Endothelial cell of hepatic sinusoid (primary cell): Measurements from ENCODE around the gene TPPP2.

Experiments
- in situ Hi-C: cut with HindIII; loops from 2 replicates; pipeline ENCODE4 v1.10.0; 2017; ENCODE audit warnings: low sequenced_read_pairs

The TPPP2 gene

DNA sequence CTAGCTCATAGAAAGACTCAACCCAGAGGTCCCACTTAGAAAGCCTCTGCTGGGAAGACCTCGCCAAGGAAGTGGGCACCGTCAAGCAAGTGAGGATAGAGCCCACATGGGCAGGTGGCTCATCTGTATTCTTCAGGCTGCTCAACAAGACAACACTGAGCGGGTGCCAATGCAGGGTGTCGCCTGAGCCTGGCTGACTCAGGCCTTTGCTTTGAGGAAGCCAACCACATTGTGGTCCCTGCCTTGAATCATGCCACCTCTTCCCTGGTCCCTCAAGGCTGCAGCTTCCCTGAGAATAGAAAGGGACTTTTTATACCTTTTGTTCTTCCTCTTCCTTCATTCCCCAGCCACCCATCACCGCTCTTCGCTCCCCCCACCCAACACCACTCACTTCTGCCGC is 6.7 kb downstream of the TPPP2 start:
- in situ Hi-C loops: no loop called here

DNA sequence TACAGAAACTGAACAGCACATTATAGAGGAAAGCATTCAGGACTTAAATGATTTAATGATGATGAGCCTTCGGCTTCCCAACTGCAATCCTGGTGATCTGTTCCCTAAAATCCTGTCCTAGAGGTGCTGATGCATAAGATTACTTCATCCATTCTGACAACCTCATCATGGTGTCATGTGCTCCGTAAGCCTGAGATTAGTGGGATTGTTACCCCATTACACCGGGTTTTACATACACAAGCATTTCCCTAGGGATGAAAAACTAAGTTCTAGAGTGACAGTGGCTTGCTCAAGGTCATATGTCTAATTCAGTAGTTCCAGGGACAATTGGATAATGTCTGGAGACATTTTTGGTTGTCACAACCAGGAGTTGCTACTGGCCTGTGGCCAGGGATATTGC is 7.1 kb downstream of the TPPP2 start:
- in situ Hi-C loops: no loop called here

DNA sequence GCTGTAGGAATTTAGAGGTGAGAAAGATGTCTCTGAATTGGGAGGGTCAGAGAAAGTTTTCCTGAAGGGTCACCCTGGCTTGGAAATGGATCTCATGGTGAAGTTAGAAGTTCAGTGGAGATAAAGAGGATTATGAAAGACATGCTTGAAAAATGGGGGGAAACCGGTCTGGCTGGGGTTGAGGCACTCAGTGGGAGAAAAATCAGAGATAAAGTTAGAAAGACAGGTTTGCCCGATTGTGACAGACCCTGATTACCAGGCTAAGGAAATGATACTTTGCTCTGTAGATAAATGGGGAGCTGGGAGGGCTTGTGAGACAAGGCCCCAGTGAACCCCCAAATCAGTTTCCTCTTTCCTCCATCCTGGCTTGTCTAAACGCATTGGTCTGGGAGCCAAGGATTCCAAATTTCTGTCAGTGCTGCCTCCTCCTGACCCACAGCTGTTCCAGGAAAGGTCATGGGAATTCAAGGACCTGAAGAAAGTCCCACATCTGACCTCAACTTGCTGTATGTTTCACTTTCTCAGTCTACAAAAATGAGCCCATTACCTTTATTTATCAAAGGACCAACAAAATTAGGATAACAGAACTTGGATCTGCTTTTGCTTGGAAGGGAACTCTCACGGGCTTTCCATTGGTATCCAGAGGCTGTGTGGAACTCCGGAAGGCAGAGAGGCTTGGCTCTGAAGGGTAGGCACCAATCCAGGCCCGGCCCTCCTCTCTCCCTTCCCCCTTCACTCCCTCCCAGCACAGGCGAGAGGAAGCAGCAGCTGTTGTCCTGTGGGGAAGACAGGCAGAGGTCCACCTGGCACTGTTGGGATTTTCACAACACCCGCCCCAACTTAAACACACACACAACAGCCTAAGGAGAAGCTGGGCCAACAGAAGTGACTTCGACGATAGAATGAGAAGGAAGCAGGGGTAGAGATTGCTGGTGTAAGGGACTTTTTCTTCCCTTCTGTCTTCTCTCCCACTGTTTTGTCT is 8.7 kb downstream of the TPPP2 start:
- in situ Hi-C loops: no loop called here

DNA sequence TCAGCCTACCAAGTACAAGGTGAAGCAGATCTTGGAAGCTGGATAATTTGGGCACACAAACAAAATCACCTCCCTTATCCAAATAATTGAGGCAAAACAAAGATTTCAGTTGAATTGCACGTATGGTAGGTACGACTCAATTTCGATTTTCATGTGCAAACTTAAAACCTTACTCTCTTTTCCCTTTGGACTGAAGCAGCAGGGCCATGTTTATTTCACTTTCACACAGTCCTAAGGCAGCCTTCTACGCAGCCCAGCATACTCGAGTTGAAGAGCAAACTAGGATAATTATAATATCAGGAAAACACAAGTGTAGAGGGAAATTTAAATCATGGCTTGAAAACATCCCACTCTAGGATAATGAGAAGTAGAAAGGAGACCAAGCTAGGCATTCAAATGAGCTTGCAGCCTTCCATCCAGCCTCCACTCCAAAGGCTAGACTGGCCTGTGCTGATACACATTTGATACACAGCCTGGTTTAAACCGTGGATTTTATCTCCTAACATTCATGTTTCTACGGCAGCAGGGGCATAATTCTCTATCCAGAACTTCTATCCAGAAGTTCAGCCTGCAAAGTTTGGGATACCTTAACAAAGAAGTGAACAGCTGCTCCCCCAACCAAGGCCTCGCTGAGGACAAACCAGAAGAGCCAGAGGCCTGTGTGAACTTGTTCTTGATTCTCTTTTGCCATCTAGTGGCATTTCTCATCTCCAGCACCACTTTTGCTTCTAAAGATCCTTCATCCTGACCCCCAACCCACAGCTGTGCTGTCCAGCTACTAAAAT is 9.8 kb downstream of the TPPP2 start:
- in situ Hi-C loops: loop anchor here (5.0 kb wide), 1 partner anchor 68 kb away; no protein-coding TSS in a partner anchor

DNA sequence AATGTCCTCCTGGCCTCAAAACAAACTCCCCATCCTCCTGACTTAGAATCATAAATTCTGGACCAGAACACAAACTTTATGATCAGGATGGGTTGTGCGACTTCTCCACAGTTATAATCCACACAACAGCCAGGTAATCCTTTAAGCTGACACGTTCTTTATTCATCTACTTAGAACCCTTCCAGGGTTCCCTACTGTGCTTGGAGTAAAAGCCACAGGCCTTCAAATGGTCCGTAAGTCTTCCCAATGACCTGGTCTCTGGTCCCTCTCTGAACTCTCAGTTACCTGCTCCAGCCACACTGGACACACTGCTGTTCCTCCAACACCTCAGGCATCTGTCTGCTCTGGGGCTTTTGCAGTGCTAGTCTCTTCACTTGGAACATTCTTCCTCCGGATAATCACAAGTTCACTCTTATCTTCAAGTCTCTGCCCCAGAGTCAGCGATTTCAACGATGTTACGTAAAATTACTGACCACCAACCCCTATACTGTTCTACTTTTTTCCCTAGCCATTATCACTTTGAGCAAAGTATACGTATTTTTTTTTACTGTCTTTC is 10.4 kb downstream of the TPPP2 start:
- in situ Hi-C loops: loop anchor here (5.0 kb wide), 1 partner anchor 67 kb away; no protein-coding TSS in a partner anchor

DNA sequence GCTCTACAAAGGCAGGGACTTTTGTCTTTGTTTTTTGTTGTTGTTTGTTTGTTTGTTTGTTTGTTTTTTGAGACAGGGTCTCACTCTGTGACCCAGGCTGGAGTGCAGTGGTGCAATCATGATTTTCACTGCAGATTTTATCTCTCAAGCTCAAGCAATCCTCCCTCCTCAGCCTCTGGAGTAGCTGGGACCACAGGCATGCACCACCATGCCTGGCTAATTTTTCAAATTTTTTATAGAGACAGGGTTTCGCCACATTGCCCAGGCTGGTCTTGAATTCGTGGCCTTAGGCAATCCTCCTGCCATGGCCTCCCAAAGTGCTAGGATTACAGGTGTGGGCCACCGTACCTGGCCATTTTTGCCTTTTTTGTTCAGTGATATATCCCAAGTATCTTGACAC is 10.9 kb downstream of the TPPP2 start:
- in situ Hi-C loops: loop anchor here (5.0 kb wide), 1 partner anchor 66 kb away; no protein-coding TSS in a partner anchor

DNA sequence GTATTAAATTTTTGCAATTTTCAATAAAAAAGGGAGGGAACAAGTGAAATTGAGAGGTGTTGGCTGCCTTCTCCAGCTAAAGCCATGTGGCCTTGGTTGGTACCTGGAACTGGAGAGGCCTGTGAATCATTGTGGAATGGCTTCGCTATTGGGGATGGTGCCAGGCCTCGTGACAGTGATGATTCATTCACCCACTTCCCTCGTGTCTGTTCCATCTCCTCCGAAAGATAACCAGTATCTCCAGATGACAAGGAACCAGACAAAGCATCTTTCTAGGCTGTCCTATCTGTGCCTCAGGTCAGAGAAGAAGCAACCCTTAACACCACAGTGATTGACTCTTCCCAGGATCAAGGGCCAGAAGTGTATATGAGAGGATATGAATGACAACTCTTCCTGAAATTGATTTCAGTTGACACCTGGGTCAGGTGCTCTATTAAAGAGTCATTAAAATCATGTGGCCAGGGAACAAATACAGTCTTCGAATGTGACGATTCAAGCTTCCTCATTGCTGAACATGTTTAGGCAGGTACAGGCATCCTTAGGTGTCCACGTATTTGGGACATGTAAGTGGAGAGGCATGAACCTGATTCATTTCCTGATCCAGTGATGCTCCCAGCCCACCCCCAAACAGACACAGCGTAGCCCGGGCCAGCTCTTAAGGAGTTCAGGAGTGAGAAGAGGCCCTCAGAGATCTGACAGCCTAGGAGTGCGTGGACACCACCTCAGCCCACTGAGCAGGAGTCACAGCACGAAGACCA is 11.8 kb downstream of the TPPP2 start, which contains the start of gene RNASE7:
Gene RNASE7 (plus strand): TSS at position 687 of the 758 bp plus-strand sequence. CDS start 631 bp downstream, outside the sequence.
- in situ Hi-C loops: loop anchor here (5.0 kb wide), 1 partner anchor 65 kb away; no protein-coding TSS in a partner anchor

DNA sequence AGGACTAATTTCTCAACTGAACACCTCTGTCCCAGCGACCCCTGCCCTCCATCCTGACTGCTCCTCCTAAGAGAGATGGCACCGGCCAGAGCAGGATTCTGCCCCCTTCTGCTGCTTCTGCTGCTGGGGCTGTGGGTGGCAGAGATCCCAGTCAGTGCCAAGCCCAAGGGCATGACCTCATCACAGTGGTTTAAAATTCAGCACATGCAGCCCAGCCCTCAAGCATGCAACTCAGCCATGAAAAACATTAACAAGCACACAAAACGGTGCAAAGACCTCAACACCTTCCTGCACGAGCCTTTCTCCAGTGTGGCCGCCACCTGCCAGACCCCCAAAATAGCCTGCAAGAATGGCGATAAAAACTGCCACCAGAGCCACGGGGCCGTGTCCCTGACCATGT is 12.9 kb downstream of the TPPP2 start:
- in situ Hi-C loops: loop anchor here (5.0 kb wide), 1 partner anchor 64 kb away; no protein-coding TSS in a partner anchor

DNA sequence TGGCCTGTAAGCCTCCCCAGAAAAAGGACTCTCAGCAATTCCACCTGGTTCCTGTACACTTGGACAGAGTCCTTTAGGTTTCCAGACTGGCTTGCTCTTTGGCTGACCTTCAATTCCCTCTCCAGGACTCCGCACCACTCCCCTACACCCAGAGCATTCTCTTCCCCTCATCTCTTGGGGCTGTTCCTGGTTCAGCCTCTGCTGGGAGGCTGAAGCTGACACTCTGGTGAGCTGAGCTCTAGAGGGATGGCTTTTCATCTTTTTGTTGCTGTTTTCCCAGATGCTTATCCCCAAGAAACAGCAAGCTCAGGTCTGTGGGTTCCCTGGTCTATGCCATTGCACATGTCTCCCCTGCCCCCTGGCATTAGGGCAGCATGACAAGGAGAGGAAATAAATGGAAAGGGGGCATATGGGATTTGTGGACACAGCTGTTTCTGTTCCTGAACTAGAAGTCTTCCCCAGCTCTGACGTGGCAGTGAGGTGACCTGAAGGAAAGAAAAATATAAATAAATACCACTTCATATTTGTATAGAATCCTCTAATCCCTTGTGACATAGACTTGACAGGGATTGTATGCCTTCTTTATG is 13.5 kb downstream of the TPPP2 start:
- in situ Hi-C loops: loop anchor here (5.0 kb wide), 1 partner anchor 64 kb away; no protein-coding TSS in a partner anchor

DNA sequence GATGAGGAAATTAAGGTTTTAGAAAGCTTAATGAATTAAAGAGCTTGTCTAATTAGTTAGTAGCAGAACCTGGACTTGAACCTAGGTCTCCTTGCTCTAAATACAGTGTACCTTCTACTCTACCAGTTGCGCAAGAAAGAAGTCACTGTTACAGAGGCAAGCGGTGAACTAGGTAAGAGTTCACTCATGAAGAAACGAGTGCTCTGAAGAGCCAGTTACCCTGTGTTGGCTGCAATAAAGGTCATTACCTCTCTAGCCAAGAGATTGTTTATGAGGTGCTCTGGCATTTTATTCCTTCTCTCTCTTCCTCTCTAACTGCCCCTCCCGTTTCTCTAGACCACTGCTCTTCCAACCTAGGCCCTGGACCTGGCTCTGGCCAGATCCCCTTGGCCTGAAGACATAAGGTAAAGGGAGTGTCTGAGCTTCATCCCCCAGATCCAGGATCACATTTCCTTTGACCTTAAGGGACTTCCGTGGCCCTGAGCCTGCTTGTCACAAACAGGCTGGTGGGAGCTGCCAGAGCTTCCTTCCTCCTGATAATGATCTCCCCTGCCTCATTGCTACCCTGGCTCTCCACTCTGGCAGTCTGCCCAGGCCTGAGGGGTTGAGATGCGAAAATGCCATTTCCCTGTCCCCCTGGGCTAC is 14.1 kb downstream of the TPPP2 start:
- in situ Hi-C loops: loop anchor here (5.0 kb wide), 1 partner anchor 63 kb away; no protein-coding TSS in a partner anchor

DNA sequence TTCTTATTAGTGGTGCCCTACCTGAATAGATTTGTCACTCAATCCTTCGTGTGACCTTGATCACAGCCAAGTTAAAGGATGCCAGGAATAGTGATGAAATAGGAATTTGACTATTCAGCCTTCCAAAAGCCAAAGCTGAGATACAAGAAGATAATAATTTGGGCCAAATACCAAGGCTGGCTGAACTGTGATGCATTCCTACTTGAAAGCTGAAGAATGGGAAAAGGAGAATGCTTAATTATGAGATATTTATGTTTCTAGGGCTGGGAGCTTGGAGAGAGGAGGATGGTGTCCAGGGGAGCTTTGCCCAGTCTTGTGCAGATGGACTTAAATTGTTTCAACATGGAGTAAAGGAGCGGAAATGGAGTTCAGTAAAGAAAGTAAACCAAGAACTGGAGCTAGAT is 17.4 kb downstream of the TPPP2 start:
- in situ Hi-C loops: no loop called here

DNA sequence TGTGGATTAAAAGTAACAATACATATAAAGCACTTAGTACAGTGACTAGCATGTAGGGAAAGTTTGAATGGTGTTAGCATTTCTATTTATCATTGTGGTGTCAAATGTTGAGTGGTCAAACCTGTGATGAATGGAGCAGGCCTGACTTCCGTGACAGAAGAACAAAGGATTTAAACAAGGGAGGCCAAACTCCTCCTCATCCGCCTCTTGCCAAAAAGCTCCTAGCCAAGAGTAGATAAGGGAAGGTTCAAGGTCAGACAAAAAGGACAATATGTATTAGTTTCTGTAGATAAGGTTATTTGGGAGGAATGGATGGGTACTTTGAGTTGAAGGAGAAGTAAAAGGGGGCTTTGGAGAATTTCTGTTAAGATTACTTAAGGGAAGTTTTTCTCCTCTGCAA is 18.6 kb downstream of the TPPP2 start:
- in situ Hi-C loops: no loop called here

DNA sequence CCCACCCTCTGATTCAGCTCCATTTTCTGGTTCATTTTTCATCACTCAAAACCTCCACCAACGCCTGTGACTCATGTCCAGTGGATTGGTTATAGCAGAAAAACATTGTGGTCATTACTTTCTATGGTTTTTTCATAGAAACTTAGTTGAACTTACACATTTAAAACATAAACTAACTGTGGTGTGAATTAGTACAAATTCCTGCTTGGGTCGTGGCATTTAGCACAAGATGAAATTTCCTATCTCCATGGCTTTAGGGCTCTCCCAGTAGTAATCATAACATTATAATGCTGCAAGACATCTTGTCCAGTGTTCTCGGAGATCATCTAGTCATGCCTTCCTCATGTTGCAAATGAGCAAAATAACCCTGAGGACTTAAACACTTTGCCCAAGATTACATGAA is 19.3 kb downstream of the TPPP2 start:
- in situ Hi-C loops: no loop called here

DNA sequence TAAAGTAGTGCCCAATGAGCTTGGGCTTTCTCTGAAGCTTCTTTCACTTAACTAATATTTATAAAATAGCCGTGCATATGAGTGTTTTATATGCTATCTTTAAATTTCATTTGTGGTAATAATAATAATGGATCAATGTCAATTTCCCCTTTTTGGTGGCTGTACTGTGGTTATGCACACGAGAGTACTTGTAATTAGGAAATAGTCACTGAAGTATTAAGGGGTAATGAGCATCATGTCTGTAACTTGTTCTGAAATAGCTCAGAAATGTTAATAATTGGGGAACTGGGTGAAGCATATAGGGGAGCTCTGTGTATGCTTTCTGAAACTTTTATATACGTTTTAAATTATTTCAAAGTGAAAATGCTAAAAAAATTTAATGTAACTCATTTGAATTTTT is 20.6 kb downstream of the TPPP2 start:
- in situ Hi-C loops: no loop called here

DNA sequence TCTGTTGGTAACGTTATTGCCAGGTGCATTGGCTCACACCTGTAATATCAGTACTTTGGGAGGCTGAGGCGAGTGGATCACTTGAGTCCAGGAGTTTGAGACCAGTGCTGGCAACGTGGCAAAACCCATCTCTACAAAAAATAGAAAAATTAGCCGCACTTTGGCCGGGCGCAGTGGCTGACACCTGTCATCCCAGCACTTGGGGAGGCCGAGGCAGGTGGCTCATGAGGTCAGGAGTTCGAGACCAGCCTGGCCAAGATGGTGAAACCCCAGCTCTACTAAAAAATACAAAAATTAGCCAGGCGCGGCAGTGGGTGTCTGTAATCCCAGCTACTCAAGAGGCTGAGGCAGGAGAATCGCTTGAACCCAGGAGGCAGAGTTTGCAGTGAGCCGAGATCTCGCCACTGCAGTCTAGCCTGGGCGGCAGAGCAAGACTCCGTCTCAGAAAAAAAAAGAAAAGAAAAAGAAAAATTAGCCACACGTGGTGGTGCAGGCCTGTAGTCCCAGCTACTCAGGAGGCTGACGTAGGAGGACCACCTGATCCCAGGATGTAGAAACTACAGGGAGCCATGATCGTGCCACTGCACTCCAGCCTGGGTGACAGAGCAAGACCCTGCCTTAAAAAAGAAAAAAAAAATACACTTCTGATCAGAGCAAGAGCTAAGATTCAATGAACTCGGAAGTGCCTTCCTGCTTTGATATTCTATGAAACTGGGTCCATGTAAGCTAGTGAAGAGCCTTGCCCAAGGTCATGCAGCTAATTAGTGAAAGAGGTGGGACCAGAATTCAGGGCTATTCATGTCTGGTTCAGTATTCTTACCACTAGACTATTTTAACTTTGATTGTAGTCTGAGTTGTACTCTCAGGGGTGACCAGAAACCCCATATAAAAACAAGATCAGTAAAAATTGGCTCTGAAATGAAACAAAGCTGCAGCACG is 23.4 kb downstream of the TPPP2 start:
- in situ Hi-C loops: no loop called here

DNA sequence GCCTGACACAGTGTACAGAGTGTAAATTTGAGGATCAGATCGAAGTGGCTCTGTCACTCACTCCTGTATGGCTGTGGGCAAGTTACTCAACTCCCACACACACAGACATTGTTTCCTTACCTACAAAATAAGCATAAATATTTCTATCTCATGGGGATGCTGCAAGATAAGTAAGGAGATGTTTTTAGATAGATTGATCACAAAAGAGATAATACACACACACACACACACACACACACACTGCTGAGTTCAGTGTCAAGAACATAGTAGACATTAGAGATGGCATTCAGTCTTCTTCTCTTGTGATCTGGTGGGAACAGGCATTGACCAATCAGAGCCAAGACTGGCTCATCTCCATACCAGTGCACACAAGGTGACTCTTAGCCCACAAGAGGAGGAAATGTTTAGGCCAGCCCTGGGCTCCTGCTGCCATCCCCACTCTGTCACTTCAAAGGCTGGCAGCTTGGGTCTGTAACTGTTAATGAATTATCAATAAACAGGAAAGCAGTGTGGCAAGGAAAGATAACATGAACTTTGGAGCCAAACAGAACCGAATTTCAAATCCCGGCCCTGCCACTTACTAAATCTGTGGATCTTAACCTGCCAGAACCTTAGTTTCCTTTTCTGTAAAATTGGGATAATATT is 24.2 kb downstream of the TPPP2 start:
- in situ Hi-C loops: no loop called here

DNA sequence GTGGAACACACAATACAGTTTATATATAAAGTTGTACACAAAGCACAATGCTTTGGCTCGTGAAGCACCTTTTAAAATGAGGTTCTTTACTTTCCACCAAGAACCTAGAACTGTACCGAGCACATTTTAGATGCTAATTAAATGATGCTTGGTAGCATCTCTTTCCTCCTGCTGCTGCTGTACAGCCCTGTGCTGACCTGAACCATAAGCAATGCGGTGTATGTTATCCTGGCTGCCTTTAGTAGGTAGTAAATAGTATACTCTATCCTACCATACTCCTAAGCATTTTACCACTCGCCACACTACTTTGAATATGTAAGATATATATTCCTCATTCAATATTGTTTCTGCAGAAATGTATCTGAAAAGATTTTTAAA is 24.7 kb downstream of the TPPP2 start:
- in situ Hi-C loops: no loop called here
